ENCODE data around the gene TCOF1. TPM values are rescaled to one million over a fixed set of nuclear protein-coding genes. Genes with fewer than 3 reads are reported as not detected.

Gene TCOF1
- total and polyA plus RNA-seq, 2 donors (not counting 3 experiments of a cell fraction or from before 2014, with no cell fraction given): 11.2 to 52.0 TPM

- FAIRE-seq (no peak), DNase-seq (ENCODE audit: low read depth, low spot score) (no peak)
- H3K79me2 ChIP-seq (ENCODE audit: control insufficient read depth, insufficient read depth, low read length): peaks cover 8% of the 10 kb centered on the region
- TF ChIP-seq EZH2 (IDR thresholded peaks at IDR 0.05; ENCODE audit: borderline replicate concordance, low read depth, low read length, severe bottlenecking) (no peak), POLR2AphosphoS5 (IDR thresholded peaks at IDR 0.05; ENCODE audit: insufficient read depth, low read depth, low read length) (no peak), POLR2A (IDR thresholded peaks at IDR 0.05; ENCODE audit: low read depth, low read length) (no peak), MYC (IDR thresholded peaks at IDR 0.05; ENCODE audit: low read depth, low read length) (no peak), GATA2 (IDR thresholded peaks at IDR 0.05; ENCODE audit: insufficient read depth, insufficient read length, low read depth, low read length) (no peak), MAX (IDR thresholded peaks at IDR 0.05; ENCODE audit: insufficient read depth, insufficient read length) (no peak), FOS (IDR thresholded peaks at IDR 0.05; ENCODE audit: borderline replicate concordance, insufficient read depth, low read length) (no peak)
- BruUV-seq (replicated peaks): no TSS peak
- H3K4me2 ChIP-seq (ENCODE audit: insufficient read depth, low read length): no peak overlapping the region
- no peaks in the 10 kb centered on the region for H3K9me1 ChIP-seq (replicated peaks; ENCODE audit: control insufficient read depth, extremely low read depth, insufficient read depth, low read length)
- ChIA-PET CTCF (interaction anchor here (1.2 kb wide), 1 partner anchor 104 kb away, joined by 3 read pairs; no protein-coding TSS in a partner anchor), POLR2A (no interaction called here)
- dilution Hi-C loops (cut with MboI; ENCODE audit: extremely low pct_ligation_motif_present, low sequenced_read_pairs): no loop called here
- H3K4me1 ChIP-seq (ENCODE audit: control insufficient read depth, extremely low read depth, insufficient read depth, low read length): peaks cover 11% of the 10 kb centered on the region
- no peaks in the 10 kb centered on the region for H4K20me1 ChIP-seq (replicated peaks; ENCODE audit: control insufficient read depth, extremely low read depth, insufficient read depth, low read length)
- no peak overlapping the region for H3K4me3 ChIP-seq (replicated peaks in 1 of 3; ENCODE audit: insufficient read depth in 1 of 3, low read depth in 1 of 3, low read length in 3 of 3)
- no peak overlapping the region for H2AFZ ChIP-seq (ENCODE audit: low read depth, low read length)
- H3K27me3 ChIP-seq (ENCODE audit: control insufficient read depth in 2 of 2, insufficient read depth in 2 of 2, low read length in 2 of 2): no peaks in the 10 kb centered on the region
- intact Hi-C loops (cut with micrococcal nuclease): no loop called here
- H3K27ac ChIP-seq (ENCODE audit: insufficient read depth, low read depth, low read length): no peak overlapping the region
- H3K9ac ChIP-seq (replicated peaks; ENCODE audit: extremely low read depth, insufficient read depth, low read length): no peak overlapping the region
- peaks cover 27 to 30% of the 10 kb centered on the region in 2 experiments for H3K36me3 ChIP-seq (ENCODE audit: control insufficient read depth in 2 of 2, extremely low read depth in 1 of 2, insufficient read depth in 2 of 2, low read length in 2 of 2)
- H3K9me3 ChIP-seq (replicated peaks; ENCODE audit: control insufficient read depth, insufficient read depth, low read length): no peaks in the 10 kb centered on the region
Measured at GRCh38 chr5:150440948-150441812, 83.7 kb downstream of the TCOF1 start.

Data from endothelial cell of umbilical vein (primary cell).